Hypothalamus (tissue), 51 donors: Measurements from ENCODE around the gene CAST.

Experiments used
- DNase-seq, 51 donors: peaks; one replicate each; lab custom pipeline; 2025; lab: John Stamatoyannopoulos, UW

The CAST gene

GRCh38 chr5:96808868-96809558, 146.8 kb downstream of the CAST start:
- DNase-seq: no peak

DNA sequence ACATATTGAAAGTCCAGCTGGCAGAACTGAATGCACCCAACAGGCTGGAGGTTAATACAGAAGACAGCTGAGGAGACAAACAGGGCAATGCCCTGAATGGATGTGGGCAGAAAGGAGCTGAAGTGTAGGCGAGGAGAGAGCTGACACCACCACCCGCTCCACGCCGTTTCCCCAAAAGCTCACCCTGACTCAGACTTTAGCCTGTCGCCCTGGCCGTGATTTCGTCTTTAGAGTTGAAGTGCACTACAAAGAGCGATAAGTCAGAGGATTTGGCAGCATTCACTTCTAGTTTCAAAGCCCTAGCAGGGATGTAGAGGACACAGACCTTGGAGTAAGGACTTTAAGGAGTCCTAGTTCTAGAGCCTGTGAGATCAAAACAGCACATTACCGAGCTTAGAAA, 147.7 kb downstream of the CAST start:
- peak in 2 of 51 donors; percentile 6 to 16 for DNase-seq

DNA sequence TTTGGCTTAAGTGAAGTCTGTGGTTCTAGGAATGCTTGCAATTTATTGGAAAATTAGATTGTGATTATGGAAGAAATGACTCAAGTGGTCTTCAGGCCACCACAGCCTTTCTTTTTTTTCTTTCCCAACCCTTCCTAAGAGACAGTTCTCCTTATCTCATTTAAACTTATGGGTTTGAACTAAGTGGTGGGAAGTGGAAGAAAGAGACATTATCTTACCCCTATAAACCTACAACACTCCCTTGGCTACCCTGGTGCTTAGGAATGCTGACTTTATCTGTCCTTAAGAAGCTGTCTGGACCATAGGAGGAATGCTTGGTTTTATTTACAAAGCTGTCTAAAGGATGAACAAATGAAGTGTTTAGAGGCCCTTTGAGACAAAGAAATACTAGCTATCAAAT, 150.7 kb downstream of the CAST start:
- DNase-seq: no peak

DNA sequence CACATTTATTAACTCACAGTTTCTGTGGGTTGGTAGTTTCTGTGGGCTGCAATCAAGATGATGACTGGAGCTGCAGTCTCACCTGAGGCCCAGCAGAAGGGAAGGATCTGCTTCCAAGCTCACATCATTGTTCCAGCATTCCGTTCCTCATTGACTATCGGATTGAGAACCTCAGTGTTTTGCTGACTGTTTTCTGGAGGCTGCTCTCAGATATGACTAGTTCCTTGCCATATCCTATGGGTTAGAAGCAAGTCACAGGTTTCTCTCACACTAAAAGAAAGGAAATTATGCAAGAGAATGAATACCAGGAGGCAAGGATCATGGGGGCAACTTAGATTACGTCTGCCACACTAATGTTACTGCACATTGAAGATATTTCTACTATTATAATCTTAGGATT, 151.9 kb downstream of the CAST start:
- no peak for DNase-seq

- no peak for DNase-seq
Observed at GRCh38 chr5:96816411-96816939, 154.3 kb downstream of the CAST start.

DNA sequence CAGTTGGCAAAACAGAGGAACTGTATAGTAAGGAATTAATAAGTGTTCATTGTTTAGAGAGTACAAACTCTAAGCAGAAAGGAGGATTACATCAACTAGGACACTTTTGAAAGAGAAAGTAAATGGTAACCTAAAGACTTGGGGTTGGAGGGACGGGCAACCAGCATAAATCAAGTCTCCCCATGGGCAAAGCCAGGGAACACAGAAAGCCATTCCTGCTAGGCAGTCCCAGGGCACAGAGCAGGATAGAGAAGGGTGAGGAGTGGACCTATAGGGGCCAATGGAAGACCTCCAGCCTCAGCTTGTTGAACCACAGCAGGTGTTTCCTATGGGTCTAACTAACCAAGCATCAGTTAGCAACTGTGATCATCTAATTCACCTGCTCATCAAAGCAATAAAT, 154.8 kb downstream of the CAST start:
- DNase-seq: no peak

GRCh38 chr5:96817506-96817905, 155.3 kb downstream of the CAST start:
- DNase-seq: no peak

- DNase-seq: no peak
Observed at GRCh38 chr5:96818125-96818788, 156.1 kb downstream of the CAST start.

DNA sequence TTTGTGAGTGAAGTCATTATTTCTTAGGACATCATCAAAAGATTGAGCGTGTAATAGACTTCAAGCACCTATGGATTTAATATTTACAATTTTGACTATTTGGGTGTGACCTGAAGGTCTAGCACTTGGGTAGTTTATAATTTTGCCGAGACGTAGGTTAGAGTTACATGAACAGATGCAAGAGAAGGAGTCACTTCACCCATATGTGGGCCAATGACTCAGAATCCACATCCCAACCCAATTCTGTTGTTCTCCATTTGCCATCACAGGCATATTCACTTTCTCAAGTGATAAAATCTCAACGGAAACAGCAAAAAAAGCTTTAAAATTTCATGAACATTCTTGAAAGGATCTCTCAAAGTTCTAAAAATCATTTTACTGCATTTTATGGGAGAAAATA, 157.6 kb downstream of the CAST start:
- no peak for DNase-seq

GRCh38 chr5:96821260-96821916, 159.2 kb downstream of the CAST start:
- no peak for DNase-seq

DNA sequence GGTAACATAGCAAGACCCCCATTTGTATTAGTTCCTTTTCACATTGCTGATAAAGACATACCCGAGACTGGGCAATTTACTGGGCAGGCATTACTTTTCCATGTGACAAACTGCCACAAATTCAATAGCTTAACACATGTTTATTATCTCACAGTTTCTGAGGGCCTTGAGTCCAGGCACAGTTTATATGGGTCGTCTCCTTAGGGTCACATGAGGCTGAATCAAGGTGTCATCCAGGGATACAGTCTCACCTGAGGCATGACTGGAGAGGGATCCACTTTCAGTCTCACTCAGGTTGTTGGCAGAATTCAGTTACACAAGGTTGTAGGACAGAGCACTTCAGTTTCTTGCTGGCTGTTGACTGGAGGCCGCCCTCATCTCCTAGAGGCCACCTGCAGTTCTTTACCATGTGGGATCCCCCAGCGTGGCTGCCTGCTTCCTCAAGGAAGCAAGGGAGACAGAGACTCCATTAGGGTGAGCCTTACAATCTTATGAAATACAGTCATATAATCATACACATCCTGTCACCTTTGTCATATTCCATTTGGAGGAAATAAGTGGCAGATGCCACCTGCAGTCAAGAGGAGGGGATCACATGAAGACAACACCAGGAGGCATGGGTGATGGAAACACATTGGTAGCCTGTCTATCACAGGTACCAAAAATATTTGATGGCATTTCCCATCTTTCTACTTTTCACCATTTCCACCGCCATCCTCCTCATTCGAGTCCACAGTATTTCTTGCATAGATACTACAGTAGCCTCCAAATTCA, 160.7 kb downstream of the CAST start:
- no peak for DNase-seq

DNA sequence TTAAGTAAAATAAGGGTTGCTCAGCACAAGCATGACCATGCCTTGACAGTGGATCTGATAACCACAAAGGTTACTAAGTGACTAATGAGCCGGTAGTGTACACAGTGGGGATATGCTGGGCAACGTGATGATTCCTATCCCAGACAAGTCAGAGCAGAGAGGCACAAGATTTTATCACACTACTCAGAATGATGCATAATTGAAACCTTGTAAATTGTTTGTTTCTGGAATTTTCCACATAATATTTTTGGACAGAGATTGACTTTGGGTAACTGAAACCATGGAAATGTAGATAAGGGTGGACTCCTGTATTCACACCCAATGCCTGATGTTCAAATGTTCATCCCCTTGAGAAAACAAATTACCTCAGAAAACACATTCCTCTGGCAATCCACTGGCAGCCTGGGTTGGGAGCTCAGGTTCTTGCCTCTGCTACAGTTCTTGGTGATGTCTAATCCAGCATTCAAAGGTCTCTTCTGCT, 161.8 kb downstream of the CAST start:
- DNase-seq: no peak
